Effector CD4-positive, alpha-beta T cell (primary cell): ENCODE data around the gene MME.
"Not testable (repeated sequence)": the region's sequence is repeated elsewhere in the genome, so short reads cannot be mapped to it uniquely, and the experiment has no call there.

Experiments used
- DNase-seq: peaks from one replicate; pipeline ENCODE4 v3.0.0-alpha.2; 2020

MME gene

GRCh38 chr3:155194973-155195957 lies 115.1 kb downstream of the MME start:
- DNase-seq, result no peak

GRCh38 chr3:155196131-155197021 lies 116.3 kb downstream of the MME start:
- no peak for DNase-seq

GRCh38 chr3:155197786-155198185 lies 117.7 kb downstream of the MME start:
- no peak for DNase-seq

- DNase-seq, result no peak
These were observed 122.5 kb downstream of the MME start for GRCh38 chr3:155202626-155203025.

GRCh38 chr3:155204851-155205250 lies 124.7 kb downstream of the MME start:
- no peak for DNase-seq

GRCh38 chr3:155208183-155208800 lies 128.2 kb downstream of the MME start:
- no peak for DNase-seq

- DNase-seq, result no peak
These were observed 130.6 kb downstream of the MME start for GRCh38 chr3:155210736-155211135.

- no peak for DNase-seq
These were observed 131.1 kb downstream of the MME start for GRCh38 chr3:155211266-155211665.

GRCh38 chr3:155211940-155212339 lies 131.8 kb downstream of the MME start:
- DNase-seq, result no peak

- not testable (repeated sequence) for DNase-seq
These were observed 135.9 kb downstream of the MME start for GRCh38 chr3:155216007-155216406.

GRCh38 chr3:155217591-155217990 lies 137.5 kb downstream of the MME start:
- no peak for DNase-seq

GRCh38 chr3:155218462-155218861 lies 138.3 kb downstream of the MME start:
- DNase-seq, result no peak

GRCh38 chr3:155219106-155219505 lies 139.0 kb downstream of the MME start:
- no peak for DNase-seq

- DNase-seq, result no peak
These were observed 145.3 kb downstream of the MME start for GRCh38 chr3:155225417-155225816.

GRCh38 chr3:155227141-155227540 lies 147.0 kb downstream of the MME start:
- DNase-seq, result no peak

- DNase-seq, result no peak
These were observed 148.6 kb downstream of the MME start for GRCh38 chr3:155228676-155229075.

- DNase-seq, result no peak
These were observed 149.0 kb downstream of the MME start for GRCh38 chr3:155229086-155229485.

- no peak for DNase-seq
These were observed 150.3 kb downstream of the MME start for GRCh38 chr3:155230382-155230781.

- DNase-seq, result no peak
These were observed 151.7 kb downstream of the MME start for GRCh38 chr3:155231792-155232191.

GRCh38 chr3:155232605-155233004 lies 152.5 kb downstream of the MME start:
- no peak for DNase-seq

- DNase-seq, result no peak
These were observed 153.1 kb downstream of the MME start for GRCh38 chr3:155233213-155233612.
